ENCODE data around the gene ADGRF3.
"Not testable (repeated sequence)": the region's sequence is repeated elsewhere in the genome, so short reads cannot be mapped to it uniquely, and the experiment has no call there.

ADGRF3 gene

DNA sequence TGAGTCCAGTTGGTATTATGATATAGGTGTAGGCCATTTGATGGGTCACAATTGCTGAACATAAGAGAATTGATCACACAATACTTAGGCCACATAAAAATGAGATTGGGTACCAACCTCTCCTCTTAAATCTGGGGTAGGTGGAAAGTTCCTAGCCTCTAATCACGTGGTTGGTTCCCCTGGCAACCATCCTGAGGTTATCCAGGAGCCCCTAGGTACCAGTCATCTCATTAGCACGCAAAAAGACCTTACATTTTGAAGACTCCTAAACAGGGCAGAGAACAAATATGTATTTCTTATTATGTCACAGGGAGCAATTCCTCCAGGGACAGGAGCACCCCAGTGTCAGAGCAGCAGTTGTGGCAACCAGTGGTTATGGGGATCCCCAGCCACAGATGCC lies 13.3 kb downstream of the ADGRF3 start:
- Histone ChIP-seq H3K27ac (ENCODE audit: low read depth, low read length, severe bottlenecking) (no peak overlapping the region), H3K9me3 (ENCODE audit: control insufficient read depth, low read length) (no peaks in the 10 kb centered on the region), H3K4me3 (ENCODE audit: extremely low read depth, insufficient read depth, low read length, poor library complexity, severe bottlenecking) (no peak overlapping the region), H3K36me3 (ENCODE audit: control insufficient read depth, insufficient read depth, low read length) (no peaks in the 10 kb centered on the region), H3K4me1 (ENCODE audit: control insufficient read depth, insufficient read depth, low read length, poor library complexity, severe bottlenecking) (no peaks in the 10 kb centered on the region)
- WGBS, 2 experiments (ENCODE audit: insufficient coverage in 2 of 2), result no CpG with 5 or more reads among the region's 2 CpGs

DNA sequence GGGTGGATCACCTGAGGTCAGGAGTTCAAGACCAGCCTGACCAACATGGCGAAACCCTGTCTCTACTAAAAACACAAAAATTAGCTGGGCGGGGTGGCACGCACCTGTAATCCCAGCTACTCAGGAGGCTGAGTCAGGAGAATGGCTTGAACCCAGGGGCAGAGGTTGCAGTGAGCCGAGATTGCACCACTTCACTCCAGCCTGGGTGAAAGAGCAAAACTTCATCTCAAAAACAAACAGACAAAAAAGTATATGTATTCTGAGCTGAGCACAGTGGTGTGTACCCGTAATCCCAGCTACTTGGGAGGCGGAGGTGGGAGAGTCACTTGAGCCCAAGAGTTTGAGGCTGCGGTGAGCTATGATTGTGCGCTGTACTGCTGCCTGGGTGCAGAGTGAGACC lies 15.3 kb downstream of the ADGRF3 start:
- H3K27ac ChIP-seq (ENCODE audit: low read depth, low read length, severe bottlenecking); H3K9me3 ChIP-seq (ENCODE audit: control insufficient read depth, low read length); H3K4me3 ChIP-seq (ENCODE audit: extremely low read depth, insufficient read depth, low read length, poor library complexity, severe bottlenecking); H3K4me1 ChIP-seq (ENCODE audit: control insufficient read depth, insufficient read depth, low read length, poor library complexity, severe bottlenecking); H3K36me3 ChIP-seq (ENCODE audit: control insufficient read depth, insufficient read depth, low read length): not testable (repeated sequence)
- 90 to 92% methylated on average over 2 to 4 of the region's 8 CpGs for WGBS, 2 experiments (ENCODE audit: insufficient coverage in 2 of 2)

- no CpG with 5 or more reads among the region's 3 CpGs for WGBS, 2 experiments (ENCODE audit: insufficient coverage in 2 of 2)
- H3K36me3 ChIP-seq (ENCODE audit: control insufficient read depth, insufficient read depth, low read length), result no peaks in the 10 kb centered on the region
- no peaks in the 10 kb centered on the region for H3K9me3 ChIP-seq (ENCODE audit: control insufficient read depth, low read length)
- no peak overlapping the region for H3K27ac ChIP-seq (ENCODE audit: low read depth, low read length, severe bottlenecking)
- H3K4me1 ChIP-seq (ENCODE audit: control insufficient read depth, insufficient read depth, low read length, poor library complexity, severe bottlenecking), result no peaks in the 10 kb centered on the region
- H3K4me3 ChIP-seq (ENCODE audit: extremely low read depth, insufficient read depth, low read length, poor library complexity, severe bottlenecking), result no peak overlapping the region
These were observed 16.0 kb downstream of the ADGRF3 start for GRCh38 chr2:26330604-26331003.

DNA sequence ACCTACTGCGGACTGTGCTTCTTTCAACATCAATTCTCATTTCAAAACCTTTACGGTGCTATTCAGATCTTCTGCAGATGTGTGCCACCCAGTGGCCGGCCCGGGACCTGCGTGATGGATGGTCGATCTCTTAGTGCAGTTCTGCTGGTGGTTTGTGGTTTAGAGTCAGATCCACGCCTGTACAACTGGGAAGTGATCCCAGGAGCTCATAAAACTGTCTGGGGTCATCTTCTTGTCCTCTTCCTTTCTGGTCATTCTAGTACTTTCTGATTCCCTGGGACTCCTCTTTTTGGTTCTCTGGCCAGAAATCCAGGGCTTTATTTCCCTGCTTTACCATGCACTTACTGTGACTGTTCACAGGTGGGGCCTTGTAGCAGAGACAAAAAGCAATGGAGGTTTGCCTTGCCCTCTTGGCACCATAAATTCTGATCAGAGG lies 16.5 kb downstream of the ADGRF3 start:
- no peak overlapping the region for H3K27ac ChIP-seq (ENCODE audit: low read depth, low read length, severe bottlenecking)
- 9 to 27% methylated on average over 3 to 6 of the region's 7 CpGs for WGBS, 2 experiments (ENCODE audit: insufficient coverage in 2 of 2)
- no peaks in the 10 kb centered on the region for H3K9me3 ChIP-seq (ENCODE audit: control insufficient read depth, low read length)

GRCh38 chr2:26329083-26329482 lies 17.5 kb downstream of the ADGRF3 start:
- not testable (repeated sequence) for H3K36me3 ChIP-seq (ENCODE audit: control insufficient read depth, insufficient read depth, low read length); H3K4me3 ChIP-seq (ENCODE audit: extremely low read depth, insufficient read depth, low read length, poor library complexity, severe bottlenecking); H3K27ac ChIP-seq (ENCODE audit: low read depth, low read length, severe bottlenecking); H3K4me1 ChIP-seq (ENCODE audit: control insufficient read depth, insufficient read depth, low read length, poor library complexity, severe bottlenecking); H3K9me3 ChIP-seq (ENCODE audit: control insufficient read depth, low read length)
- WGBS, 2 experiments (ENCODE audit: insufficient coverage in 2 of 2), result 98 to 100% methylated on average over 2 to 4 of the region's 4 CpGs

More for the DNA sequence above, 16.5 kb downstream of the ADGRF3 start:
- no peak overlapping the region for H3K4me3 ChIP-seq (ENCODE audit: extremely low read depth, insufficient read depth, low read length, poor library complexity, severe bottlenecking)
- no peaks in the 10 kb centered on the region for H3K36me3 ChIP-seq (ENCODE audit: control insufficient read depth, insufficient read depth, low read length)
- no peaks in the 10 kb centered on the region for H3K4me1 ChIP-seq (ENCODE audit: control insufficient read depth, insufficient read depth, low read length, poor library complexity, severe bottlenecking)

DNA sequence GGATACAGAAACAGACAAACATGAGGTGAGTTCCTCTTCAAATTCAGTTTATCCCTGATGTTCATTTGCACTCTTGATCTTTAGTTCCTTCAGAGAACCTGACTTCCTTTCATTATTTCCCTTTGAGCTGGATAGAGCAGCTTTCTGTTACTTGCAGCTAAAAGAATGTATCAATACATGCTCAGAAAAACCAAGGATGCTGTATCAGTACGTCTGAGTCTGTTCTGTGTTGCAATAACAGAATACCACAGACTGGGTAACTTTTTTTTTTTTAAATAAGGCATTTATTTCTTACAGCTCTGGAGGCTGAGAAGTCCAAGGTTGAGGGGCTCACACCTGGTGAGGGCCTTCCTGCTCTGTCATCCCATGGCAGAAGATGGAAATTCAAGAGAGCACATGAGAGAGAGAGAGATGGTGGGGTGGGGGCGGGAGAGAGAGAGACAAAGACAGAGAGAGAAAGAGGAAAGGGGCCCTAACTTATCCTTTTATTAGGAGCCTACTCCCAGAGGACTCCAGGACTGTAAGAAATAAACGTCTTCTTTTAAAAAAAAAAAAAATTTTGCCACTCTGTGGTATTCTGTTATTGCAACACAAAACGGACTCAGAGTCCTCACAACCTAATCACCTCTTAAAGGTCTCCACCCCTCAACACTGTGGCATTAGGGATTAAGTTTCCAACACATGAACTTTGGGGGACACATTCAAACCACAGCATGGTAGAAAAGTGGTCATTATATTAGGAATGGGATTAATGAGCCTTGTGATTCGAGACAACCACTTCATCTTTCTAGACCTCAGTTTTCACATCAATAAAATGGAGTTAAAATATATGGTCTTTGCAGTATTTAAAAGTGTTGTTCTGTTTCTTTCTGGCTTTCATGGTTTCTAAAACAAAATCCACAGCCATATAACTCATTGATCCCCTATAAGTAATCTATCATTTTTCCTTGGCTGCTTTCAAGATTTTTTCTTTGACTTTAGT lies 19.0 kb downstream of the ADGRF3 start:
- Histone ChIP-seq H3K4me3 (ENCODE audit: extremely low read depth, insufficient read depth, low read length, poor library complexity, severe bottlenecking) (no peak overlapping the region), H3K36me3 (ENCODE audit: control insufficient read depth, insufficient read depth, low read length) (no peaks in the 10 kb centered on the region), H3K4me1 (ENCODE audit: control insufficient read depth, insufficient read depth, low read length, poor library complexity, severe bottlenecking) (no peaks in the 10 kb centered on the region), H3K9me3 (ENCODE audit: control insufficient read depth, low read length) (no peaks in the 10 kb centered on the region), H3K27ac (ENCODE audit: low read depth, low read length, severe bottlenecking) (no peak overlapping the region)
- no CpG with 5 or more reads among the region's 5 CpGs for WGBS, 2 experiments (ENCODE audit: insufficient coverage in 2 of 2)

GRCh38 chr2:26326514-26326913 lies 20.1 kb downstream of the ADGRF3 start:
- no peaks in the 10 kb centered on the region for H3K36me3 ChIP-seq (ENCODE audit: control insufficient read depth, insufficient read depth, low read length)
- H3K4me3 ChIP-seq (ENCODE audit: extremely low read depth, insufficient read depth, low read length, poor library complexity, severe bottlenecking), result no peak overlapping the region
- WGBS, 2 experiments (ENCODE audit: insufficient coverage in 2 of 2), result 100% methylated on average over 1 of the region's 1 CpG; no CpG with 5 or more reads in 1 of the 2 experiments
- no peak overlapping the region for H3K27ac ChIP-seq (ENCODE audit: low read depth, low read length, severe bottlenecking)
- H3K4me1 ChIP-seq (ENCODE audit: control insufficient read depth, insufficient read depth, low read length, poor library complexity, severe bottlenecking), result no peaks in the 10 kb centered on the region
- H3K9me3 ChIP-seq (ENCODE audit: control insufficient read depth, low read length), result no peaks in the 10 kb centered on the region

DNA sequence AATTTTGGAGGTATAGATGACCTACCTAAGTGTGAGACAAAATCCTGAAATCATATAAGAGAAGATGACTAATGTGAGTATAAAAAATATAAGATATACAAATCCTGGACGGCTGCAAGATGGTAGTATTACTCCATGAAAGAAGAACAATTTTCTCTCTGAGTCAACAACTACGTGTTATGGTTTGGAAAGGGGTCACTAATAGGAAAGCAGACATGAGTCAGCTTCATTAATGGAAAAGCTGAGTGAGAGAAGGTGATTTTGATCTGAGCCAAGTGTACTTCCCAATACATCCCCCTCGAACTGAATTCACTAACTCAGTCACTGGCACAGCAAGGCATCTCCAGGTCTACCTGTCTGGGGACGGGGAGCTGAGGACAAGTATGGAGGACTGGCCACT lies 20.7 kb downstream of the ADGRF3 start:
- WGBS, 2 experiments (ENCODE audit: insufficient coverage in 2 of 2), result 67 to 80% methylated on average over 1 to 3 of the region's 4 CpGs
- H3K27ac ChIP-seq (ENCODE audit: low read depth, low read length, severe bottlenecking), result no peak overlapping the region
- no peaks in the 10 kb centered on the region for H3K4me1 ChIP-seq (ENCODE audit: control insufficient read depth, insufficient read depth, low read length, poor library complexity, severe bottlenecking)
- no peaks in the 10 kb centered on the region for H3K36me3 ChIP-seq (ENCODE audit: control insufficient read depth, insufficient read depth, low read length)
- H3K4me3 ChIP-seq (ENCODE audit: extremely low read depth, insufficient read depth, low read length, poor library complexity, severe bottlenecking), result no peak overlapping the region
- no peaks in the 10 kb centered on the region for H3K9me3 ChIP-seq (ENCODE audit: control insufficient read depth, low read length)

DNA sequence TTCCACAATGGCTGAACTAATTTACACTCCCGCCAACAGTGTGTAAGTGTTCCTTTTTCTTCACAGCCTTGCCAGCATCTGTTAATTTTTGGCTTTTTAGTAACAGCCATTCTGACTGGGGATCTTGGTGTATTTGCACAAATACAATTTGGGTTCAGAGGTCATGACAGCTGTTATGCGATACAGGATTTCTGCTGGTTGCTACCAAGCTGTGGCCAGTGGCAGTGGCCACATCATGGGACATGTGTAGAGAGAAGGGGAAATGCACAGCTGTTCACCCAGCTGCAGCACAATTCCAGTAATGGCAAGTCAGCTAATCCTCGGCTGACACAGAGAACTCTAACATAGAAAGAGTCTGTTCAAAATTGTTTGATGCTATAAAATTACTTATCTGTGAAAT lies 21.7 kb downstream of the ADGRF3 start:
- 81 to 86% methylated on average over 2 to 3 of the region's 3 CpGs for WGBS, 2 experiments (ENCODE audit: insufficient coverage in 2 of 2)
- H3K4me1 ChIP-seq (ENCODE audit: control insufficient read depth, insufficient read depth, low read length, poor library complexity, severe bottlenecking), result no peaks in the 10 kb centered on the region
- H3K36me3 ChIP-seq (ENCODE audit: control insufficient read depth, insufficient read depth, low read length), result no peaks in the 10 kb centered on the region
- no peaks in the 10 kb centered on the region for H3K9me3 ChIP-seq (ENCODE audit: control insufficient read depth, low read length)
- no peak overlapping the region for H3K4me3 ChIP-seq (ENCODE audit: extremely low read depth, insufficient read depth, low read length, poor library complexity, severe bottlenecking)
- H3K27ac ChIP-seq (ENCODE audit: low read depth, low read length, severe bottlenecking), result no peak overlapping the region

GRCh38 chr2:26324479-26324878 lies 22.1 kb downstream of the ADGRF3 start:
- H3K4me3 ChIP-seq (ENCODE audit: extremely low read depth, insufficient read depth, low read length, poor library complexity, severe bottlenecking); H3K4me1 ChIP-seq (ENCODE audit: control insufficient read depth, insufficient read depth, low read length, poor library complexity, severe bottlenecking); H3K27ac ChIP-seq (ENCODE audit: low read depth, low read length, severe bottlenecking); H3K9me3 ChIP-seq (ENCODE audit: control insufficient read depth, low read length); H3K36me3 ChIP-seq (ENCODE audit: control insufficient read depth, insufficient read depth, low read length): not testable (repeated sequence)

- Histone ChIP-seq H3K9me3 (ENCODE audit: control insufficient read depth, low read length) (no peaks in the 10 kb centered on the region), H3K4me1 (ENCODE audit: control insufficient read depth, insufficient read depth, low read length, poor library complexity, severe bottlenecking) (no peaks in the 10 kb centered on the region), H3K36me3 (ENCODE audit: control insufficient read depth, insufficient read depth, low read length) (no peaks in the 10 kb centered on the region), H3K27ac (ENCODE audit: low read depth, low read length, severe bottlenecking) (no peak overlapping the region), H3K4me3 (ENCODE audit: extremely low read depth, insufficient read depth, low read length, poor library complexity, severe bottlenecking) (no peak overlapping the region)
- WGBS, 2 experiments (ENCODE audit: insufficient coverage in 2 of 2), result 43 to 62% methylated on average over 4 to 6 of the region's 6 CpGs
These were observed 27.6 kb downstream of the ADGRF3 start for GRCh38 chr2:26318950-26319349.
